Measurements from ENCODE around the gene RBBP8NL.

RBBP8NL gene

GRCh38 chr20:62417981-62418708 is 9.2 kb downstream of the RBBP8NL start:
- DNase-seq: no peak

GRCh38 chr20:62416651-62417637 is 10.4 kb downstream of the RBBP8NL start:
- no peak for DNase-seq

GRCh38 chr20:62415354-62416111 is 11.8 kb downstream of the RBBP8NL start:
- DNase-seq: no peak

- no peak for DNase-seq
Measured at GRCh38 chr20:62413896-62414481, 13.3 kb downstream of the RBBP8NL start.

- no peak for DNase-seq
Measured at GRCh38 chr20:62413025-62413570, 14.2 kb downstream of the RBBP8NL start.

- no peak for DNase-seq
Measured at GRCh38 chr20:62412194-62413024, 14.9 kb downstream of the RBBP8NL start.

- DNase-seq: no peak
Measured at GRCh38 chr20:62411479-62412193, 15.7 kb downstream of the RBBP8NL start.

GRCh38 chr20:62410746-62411478 is 16.4 kb downstream of the RBBP8NL start:
- DNase-seq: no peak

GRCh38 chr20:62409931-62410745 is 17.2 kb downstream of the RBBP8NL start:
- peak; percentile 45 for DNase-seq

- DNase-seq: no peak
Measured at GRCh38 chr20:62409086-62409853, 18.1 kb downstream of the RBBP8NL start.

GRCh38 chr20:62408640-62409039 is 18.7 kb downstream of the RBBP8NL start:
- DNase-seq: no peak

GRCh38 chr20:62408055-62408454 is 19.3 kb downstream of the RBBP8NL start:
- DNase-seq: no peak

GRCh38 chr20:62407221-62407992 is 19.9 kb downstream of the RBBP8NL start, which contains the start of gene CABLES2:
Gene CABLES2, minus strand, starts transcription at chr20:62407285. Its CDS starts 9 bp downstream, at chr20:62407276.
- peak; percentile 92 for DNase-seq

GRCh38 chr20:62406635-62407176 is 20.6 kb downstream of the RBBP8NL start:
- DNase-seq: no peak

- DNase-seq: no peak
Measured at GRCh38 chr20:62405981-62406513, 21.3 kb downstream of the RBBP8NL start.

- DNase-seq: no peak
Measured at GRCh38 chr20:62405108-62405980, 22.0 kb downstream of the RBBP8NL start.
